WTC11 (cell line): ENCODE measurements around the gene IRS2. TPM values are rescaled to one million over a fixed set of nuclear protein-coding genes. Genes with fewer than 3 reads are reported as not detected.

ENCODE experiments used
- ATAC-seq: fragments of 200-7000 bp; cut with Tn5 transposase; 2 replicates; pipeline ENCODE4 v1.10.0; 2021; ENCODE audit warnings: mild to moderate bottlenecking, moderate library complexity
- CTCF ChIA-PET: fragments of 300-600 bp; sonication (Branson Sonifier 250); formaldehyde crosslinking; loops from one replicate; lab custom pipeline; 2021; ENCODE audit warnings: antibody characterized with exemption; lab: Charles Lee
- POLR2A ChIA-PET: fragments of 350-600 bp; sonication (Branson Sonifier 250); formaldehyde crosslinking; loops from one replicate; lab custom pipeline; 2021; ENCODE audit warnings: antibody characterized with exemption; lab: Charles Lee
- DNase-seq: peaks from one replicate; pipeline ENCODE4 v3.0.0; 2021; ENCODE audit warnings: low spot score
- H3K27ac Mint-ChIP-seq: 2 replicates; pipeline ENCODE4 v1.8.0; 2021; ENCODE audit warnings: mixed read lengths
- H3K27me3 Mint-ChIP-seq: 2 replicates; pipeline ENCODE4 v1.8.0; 2021; ENCODE audit warnings: low read depth, mild to moderate bottlenecking, moderate library complexity, mixed read lengths
- H3K36me3 Mint-ChIP-seq: 2 replicates; pipeline ENCODE4 v1.8.0; 2021; ENCODE audit warnings: mixed read lengths
- H3K4me1 Mint-ChIP-seq: 2 replicates; pipeline ENCODE4 v1.8.0; 2022; ENCODE audit warnings: mixed read lengths
- H3K4me3 Mint-ChIP-seq: 2 replicates; pipeline ENCODE4 v1.8.0; 2021; ENCODE audit warnings: mild to moderate bottlenecking, moderate library complexity, mixed read lengths
- H3K9me3 Mint-ChIP-seq: 2 replicates; pipeline ENCODE4 v1.8.0; 2021; ENCODE audit warnings: mixed read lengths
- CREB1 ChIP-seq: sonication (generic); formaldehyde crosslinking; IDR thresholded peaks from 2 replicates; pipeline ENCODE4 v1.8.0; 2023; ENCODE audit warnings: mild to moderate bottlenecking, missing genetic modification reagents
- EMX1 ChIP-seq: fragments of 250-450 bp; sonication (Bioruptor Pico); IDR thresholded peaks from 2 replicates; pipeline ENCODE4 v1.8.0; 2021; ENCODE audit warnings: mild to moderate bottlenecking
- HMGA2 ChIP-seq: fragments of 250-450 bp; sonication (Bioruptor Pico); IDR thresholded peaks from 2 replicates; pipeline ENCODE4 v1.4.0; 2021; ENCODE audit warnings: mild to moderate bottlenecking, moderate library complexity
- RELA ChIP-seq: sonication (generic); formaldehyde crosslinking; IDR thresholded peaks from 2 replicates; pipeline ENCODE4 v1.8.1; 2022; ENCODE audit warnings: missing genetic modification reagents, mild to moderate bottlenecking, borderline replicate concordance
- TP53 ChIP-seq: sonication (generic); formaldehyde crosslinking; IDR thresholded peaks from 2 replicates; pipeline ENCODE4 v1.8.1; 2023; ENCODE audit warnings: mild to moderate bottlenecking, missing genetic modification reagents
- ZNF121 ChIP-seq: sonication (generic); formaldehyde crosslinking; IDR thresholded peaks from 2 replicates; pipeline ENCODE4 v1.8.0; 2023; ENCODE audit warnings: missing genetic modification reagents
- ZNF219 ChIP-seq: sonication (generic); formaldehyde crosslinking; IDR thresholded peaks from 2 replicates; pipeline ENCODE4 v1.8.0; 2023; ENCODE audit warnings: missing genetic modification reagents, mild to moderate bottlenecking, borderline replicate concordance
- ZNF317 ChIP-seq: sonication (generic); formaldehyde crosslinking; IDR thresholded peaks from 2 replicates; pipeline ENCODE4 v1.8.1; 2023; ENCODE audit warnings: low read depth, mild to moderate bottlenecking, moderate library complexity, missing genetic modification reagents, borderline replicate concordance
- ZNF423 ChIP-seq: fragments of 250-450 bp; sonication (Bioruptor Pico); IDR thresholded peaks from 2 replicates; pipeline ENCODE4 v2.1.2; 2022; ENCODE audit warnings: mild to moderate bottlenecking, moderate library complexity
- total RNA-seq: library from RNA; stranded (reverse); gene quantifications from 3 replicates; pipeline ENCODE4 v1.2.3, GENCODE V29; 2021
- TF ChIP-seq, protein P1 (sequence below): sonication (generic); formaldehyde crosslinking; IDR thresholded peaks from 2 replicates; pipeline ENCODE4 v1.8.0; 2023; ENCODE audit warnings: missing genetic modification reagents, mild to moderate bottlenecking, borderline replicate concordance
- TF ChIP-seq, protein P2 (sequence below): fragments of 250-450 bp; sonication (Bioruptor Pico); IDR thresholded peaks from 2 replicates; pipeline ENCODE4 v2.1.2; 2022; ENCODE audit warnings: mild to moderate bottlenecking, moderate library complexity
- TF ChIP-seq, protein P3 (sequence below): sonication (generic); formaldehyde crosslinking; IDR thresholded peaks from 2 replicates; pipeline ENCODE4 v1.8.1; 2022; ENCODE audit warnings: low read depth, missing genetic modification reagents, borderline replicate concordance
- TF ChIP-seq, protein P4 (sequence below): sonication (generic); formaldehyde crosslinking; IDR thresholded peaks from 2 replicates; pipeline ENCODE4 v1.8.1; 2022; ENCODE audit warnings: low read depth, mild to moderate bottlenecking, moderate library complexity, missing genetic modification reagents, borderline replicate concordance
- TF ChIP-seq, protein P5 (sequence below): sonication (generic); formaldehyde crosslinking; IDR thresholded peaks from 2 replicates; pipeline ENCODE4 v1.8.1; 2023; ENCODE audit warnings: mild to moderate bottlenecking, missing genetic modification reagents, borderline replicate concordance

The IRS2 gene
- total RNA-seq, 1 experiment from 2014 or later: 20.5 TPM

DNA sequence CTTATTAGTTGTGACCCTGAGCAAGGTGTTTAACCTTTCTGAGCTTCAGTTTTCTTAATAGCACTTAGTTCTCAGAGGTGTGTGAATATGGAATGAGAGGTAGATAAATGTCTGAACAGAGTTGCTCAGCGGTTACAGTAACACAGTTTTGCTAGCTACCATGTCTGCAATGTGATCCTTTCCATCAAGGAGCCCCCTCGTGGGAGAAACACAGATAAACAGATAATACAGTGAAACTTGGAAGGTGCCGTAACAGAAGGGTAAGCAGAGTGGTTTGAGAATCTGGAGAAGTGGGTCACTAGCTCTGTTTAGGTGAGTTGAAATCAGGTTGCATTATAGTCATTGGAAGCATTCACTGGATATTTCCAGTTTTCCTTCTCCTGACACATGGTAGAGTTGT, 38.9 kb downstream of the IRS2 start (continued):
- TF ChIP-seq, protein P1, sequence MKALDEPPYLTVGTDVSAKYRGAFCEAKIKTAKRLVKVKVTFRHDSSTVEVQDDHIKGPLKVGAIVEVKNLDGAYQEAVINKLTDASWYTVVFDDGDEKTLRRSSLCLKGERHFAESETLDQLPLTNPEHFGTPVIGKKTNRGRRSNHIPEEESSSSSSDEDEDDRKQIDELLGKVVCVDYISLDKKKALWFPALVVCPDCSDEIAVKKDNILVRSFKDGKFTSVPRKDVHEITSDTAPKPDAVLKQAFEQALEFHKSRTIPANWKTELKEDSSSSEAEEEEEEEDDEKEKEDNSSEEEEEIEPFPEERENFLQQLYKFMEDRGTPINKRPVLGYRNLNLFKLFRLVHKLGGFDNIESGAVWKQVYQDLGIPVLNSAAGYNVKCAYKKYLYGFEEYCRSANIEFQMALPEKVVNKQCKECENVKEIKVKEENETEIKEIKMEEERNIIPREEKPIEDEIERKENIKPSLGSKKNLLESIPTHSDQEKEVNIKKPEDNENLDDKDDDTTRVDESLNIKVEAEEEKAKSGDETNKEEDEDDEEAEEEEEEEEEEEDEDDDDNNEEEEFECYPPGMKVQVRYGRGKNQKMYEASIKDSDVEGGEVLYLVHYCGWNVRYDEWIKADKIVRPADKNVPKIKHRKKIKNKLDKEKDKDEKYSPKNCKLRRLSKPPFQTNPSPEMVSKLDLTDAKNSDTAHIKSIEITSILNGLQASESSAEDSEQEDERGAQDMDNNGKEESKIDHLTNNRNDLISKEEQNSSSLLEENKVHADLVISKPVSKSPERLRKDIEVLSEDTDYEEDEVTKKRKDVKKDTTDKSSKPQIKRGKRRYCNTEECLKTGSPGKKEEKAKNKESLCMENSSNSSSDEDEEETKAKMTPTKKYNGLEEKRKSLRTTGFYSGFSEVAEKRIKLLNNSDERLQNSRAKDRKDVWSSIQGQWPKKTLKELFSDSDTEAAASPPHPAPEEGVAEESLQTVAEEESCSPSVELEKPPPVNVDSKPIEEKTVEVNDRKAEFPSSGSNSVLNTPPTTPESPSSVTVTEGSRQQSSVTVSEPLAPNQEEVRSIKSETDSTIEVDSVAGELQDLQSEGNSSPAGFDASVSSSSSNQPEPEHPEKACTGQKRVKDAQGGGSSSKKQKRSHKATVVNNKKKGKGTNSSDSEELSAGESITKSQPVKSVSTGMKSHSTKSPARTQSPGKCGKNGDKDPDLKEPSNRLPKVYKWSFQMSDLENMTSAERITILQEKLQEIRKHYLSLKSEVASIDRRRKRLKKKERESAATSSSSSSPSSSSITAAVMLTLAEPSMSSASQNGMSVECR (CRISPR knock-in tag): no peak

DNA sequence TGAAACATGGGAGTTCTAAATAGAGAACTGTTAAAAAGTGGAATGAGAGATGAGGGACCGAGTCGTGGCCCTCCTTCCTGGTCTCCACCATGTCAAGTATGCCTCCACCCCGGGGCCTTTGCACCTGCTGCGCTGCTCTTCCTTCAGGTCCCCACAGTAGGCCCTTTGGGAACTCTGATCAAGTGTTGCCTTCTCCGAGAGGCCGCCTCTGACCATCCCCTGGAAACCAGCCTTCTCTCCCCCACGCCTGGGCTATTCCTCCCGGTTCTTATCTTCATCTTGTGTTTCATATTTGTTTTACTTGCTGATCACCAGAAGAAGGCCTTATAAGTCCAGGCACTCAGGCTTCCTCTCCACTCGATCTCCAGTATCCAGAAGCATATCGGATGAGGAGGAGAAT, 40.0 kb downstream of the IRS2 start:
- no peak for TF ChIP-seq ZNF317 (CRISPR knock-in tag)
- TF ChIP-seq RELA (CRISPR knock-in tag): no peak
- no peak for TF ChIP-seq ZNF121
- TF ChIP-seq, protein P2, sequence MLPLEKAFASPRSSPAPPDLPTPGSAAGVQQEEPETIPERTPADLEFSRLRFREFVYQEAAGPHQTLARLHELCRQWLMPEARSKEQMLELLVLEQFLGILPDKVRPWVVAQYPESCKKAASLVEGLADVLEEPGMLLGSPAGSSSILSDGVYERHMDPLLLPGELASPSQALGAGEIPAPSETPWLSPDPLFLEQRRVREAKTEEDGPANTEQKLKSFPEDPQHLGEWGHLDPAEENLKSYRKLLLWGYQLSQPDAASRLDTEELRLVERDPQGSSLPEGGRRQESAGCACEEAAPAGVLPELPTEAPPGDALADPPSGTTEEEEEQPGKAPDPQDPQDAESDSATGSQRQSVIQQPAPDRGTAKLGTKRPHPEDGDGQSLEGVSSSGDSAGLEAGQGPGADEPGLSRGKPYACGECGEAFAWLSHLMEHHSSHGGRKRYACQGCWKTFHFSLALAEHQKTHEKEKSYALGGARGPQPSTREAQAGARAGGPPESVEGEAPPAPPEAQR (CRISPR knock-in tag): no peak
- TF ChIP-seq, protein P3, sequence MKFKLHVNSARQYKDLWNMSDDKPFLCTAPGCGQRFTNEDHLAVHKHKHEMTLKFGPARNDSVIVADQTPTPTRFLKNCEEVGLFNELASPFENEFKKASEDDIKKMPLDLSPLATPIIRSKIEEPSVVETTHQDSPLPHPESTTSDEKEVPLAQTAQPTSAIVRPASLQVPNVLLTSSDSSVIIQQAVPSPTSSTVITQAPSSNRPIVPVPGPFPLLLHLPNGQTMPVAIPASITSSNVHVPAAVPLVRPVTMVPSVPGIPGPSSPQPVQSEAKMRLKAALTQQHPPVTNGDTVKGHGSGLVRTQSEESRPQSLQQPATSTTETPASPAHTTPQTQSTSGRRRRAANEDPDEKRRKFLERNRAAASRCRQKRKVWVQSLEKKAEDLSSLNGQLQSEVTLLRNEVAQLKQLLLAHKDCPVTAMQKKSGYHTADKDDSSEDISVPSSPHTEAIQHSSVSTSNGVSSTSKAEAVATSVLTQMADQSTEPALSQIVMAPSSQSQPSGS (CRISPR knock-in tag): no peak
- no peak for TF ChIP-seq HMGA2 (CRISPR knock-in tag)
- no peak for TF ChIP-seq TP53 (CRISPR knock-in tag)
- no peak for TF ChIP-seq EMX1 (CRISPR knock-in tag)
- TF ChIP-seq, protein P4, sequence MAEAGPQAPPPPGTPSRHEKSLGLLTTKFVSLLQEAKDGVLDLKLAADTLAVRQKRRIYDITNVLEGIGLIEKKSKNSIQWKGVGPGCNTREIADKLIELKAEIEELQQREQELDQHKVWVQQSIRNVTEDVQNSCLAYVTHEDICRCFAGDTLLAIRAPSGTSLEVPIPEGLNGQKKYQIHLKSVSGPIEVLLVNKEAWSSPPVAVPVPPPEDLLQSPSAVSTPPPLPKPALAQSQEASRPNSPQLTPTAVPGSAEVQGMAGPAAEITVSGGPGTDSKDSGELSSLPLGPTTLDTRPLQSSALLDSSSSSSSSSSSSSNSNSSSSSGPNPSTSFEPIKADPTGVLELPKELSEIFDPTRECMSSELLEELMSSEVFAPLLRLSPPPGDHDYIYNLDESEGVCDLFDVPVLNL (CRISPR knock-in tag): no peak
- no peak for TF ChIP-seq ZNF423 (CRISPR knock-in tag)
- no peak for TF ChIP-seq CREB1
- TF ChIP-seq ZNF219 (CRISPR knock-in tag): no peak
- TF ChIP-seq, protein P5, sequence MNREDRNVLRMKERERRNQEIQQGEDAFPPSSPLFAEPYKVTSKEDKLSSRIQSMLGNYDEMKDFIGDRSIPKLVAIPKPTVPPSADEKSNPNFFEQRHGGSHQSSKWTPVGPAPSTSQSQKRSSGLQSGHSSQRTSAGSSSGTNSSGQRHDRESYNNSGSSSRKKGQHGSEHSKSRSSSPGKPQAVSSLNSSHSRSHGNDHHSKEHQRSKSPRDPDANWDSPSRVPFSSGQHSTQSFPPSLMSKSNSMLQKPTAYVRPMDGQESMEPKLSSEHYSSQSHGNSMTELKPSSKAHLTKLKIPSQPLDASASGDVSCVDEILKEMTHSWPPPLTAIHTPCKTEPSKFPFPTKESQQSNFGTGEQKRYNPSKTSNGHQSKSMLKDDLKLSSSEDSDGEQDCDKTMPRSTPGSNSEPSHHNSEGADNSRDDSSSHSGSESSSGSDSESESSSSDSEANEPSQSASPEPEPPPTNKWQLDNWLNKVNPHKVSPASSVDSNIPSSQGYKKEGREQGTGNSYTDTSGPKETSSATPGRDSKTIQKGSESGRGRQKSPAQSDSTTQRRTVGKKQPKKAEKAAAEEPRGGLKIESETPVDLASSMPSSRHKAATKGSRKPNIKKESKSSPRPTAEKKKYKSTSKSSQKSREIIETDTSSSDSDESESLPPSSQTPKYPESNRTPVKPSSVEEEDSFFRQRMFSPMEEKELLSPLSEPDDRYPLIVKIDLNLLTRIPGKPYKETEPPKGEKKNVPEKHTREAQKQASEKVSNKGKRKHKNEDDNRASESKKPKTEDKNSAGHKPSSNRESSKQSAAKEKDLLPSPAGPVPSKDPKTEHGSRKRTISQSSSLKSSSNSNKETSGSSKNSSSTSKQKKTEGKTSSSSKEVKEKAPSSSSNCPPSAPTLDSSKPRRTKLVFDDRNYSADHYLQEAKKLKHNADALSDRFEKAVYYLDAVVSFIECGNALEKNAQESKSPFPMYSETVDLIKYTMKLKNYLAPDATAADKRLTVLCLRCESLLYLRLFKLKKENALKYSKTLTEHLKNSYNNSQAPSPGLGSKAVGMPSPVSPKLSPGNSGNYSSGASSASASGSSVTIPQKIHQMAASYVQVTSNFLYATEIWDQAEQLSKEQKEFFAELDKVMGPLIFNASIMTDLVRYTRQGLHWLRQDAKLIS (CRISPR knock-in tag): no peak
- H3K36me3 Mint-ChIP-seq: no peaks in the 10 kb centered on the region
- no peak for ATAC-seq
- ChIA-PET POLR2A (no interaction called here), CTCF (no interaction called here)
- DNase-seq: no peak
- H3K4me1 Mint-ChIP-seq: peaks cover 41% of the 10 kb centered on the region
- H3K27ac Mint-ChIP-seq: no peak overlapping the region
- peaks cover 3% of the 10 kb centered on the region for H3K9me3 Mint-ChIP-seq
- H3K4me3 Mint-ChIP-seq: no peak overlapping the region
- no peaks in the 10 kb centered on the region for H3K27me3 Mint-ChIP-seq
